ENCODE data around the gene TPT1.
A peak's percentile ranks its signal among the peaks of the same experiment; 100 is the strongest.
"Not testable (repeated sequence)": the region's sequence is repeated elsewhere in the genome, so short reads cannot be mapped to it uniquely, and the experiment has no call there.

Gene TPT1

DNA sequence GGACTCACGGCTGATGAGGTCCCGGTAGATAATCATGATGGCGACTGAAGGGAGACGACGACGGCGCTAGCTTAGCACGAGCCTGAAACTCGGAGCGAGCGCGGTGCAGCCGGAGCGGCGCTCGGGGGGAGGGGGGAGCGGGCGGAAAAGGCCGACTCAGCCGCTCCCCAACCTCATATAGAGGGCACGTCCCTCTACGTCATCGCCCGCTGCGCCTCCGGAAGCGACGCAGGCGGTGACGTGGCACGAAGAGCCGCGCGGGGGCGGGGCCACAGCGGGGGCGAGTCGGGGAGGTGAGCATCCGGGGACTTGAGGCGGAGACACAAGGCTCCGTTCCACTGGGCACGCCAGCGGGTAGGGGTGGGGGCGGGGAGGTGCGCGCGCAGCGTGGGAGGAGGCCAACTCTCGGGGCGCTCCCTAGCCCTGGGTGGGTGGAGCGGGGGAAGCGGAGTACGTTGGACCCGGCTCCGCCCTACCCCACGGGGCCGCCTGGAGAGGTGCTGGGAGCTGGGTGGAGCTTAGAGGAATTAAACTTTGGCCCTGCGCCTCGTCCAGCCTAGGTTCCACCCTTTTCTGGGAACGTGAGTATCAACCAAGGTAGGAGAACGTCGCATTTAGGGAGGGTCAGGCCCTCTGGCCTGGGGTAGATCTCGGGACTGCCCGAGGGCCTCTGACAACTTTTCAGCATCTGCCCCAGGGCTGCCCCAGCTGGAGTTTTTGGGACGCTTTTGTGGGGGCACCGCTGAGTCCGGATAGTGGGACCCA lies at the start of gene TPT1:
Gene TPT1, minus strand, starts transcription at position 150 of the 765 bp plus-strand sequence. Its CDS starts 114 bp downstream, at position 36.
- peak; percentile 99 for DNase-seq (ENCODE audit: low read depth in 2 of 2)

DNA sequence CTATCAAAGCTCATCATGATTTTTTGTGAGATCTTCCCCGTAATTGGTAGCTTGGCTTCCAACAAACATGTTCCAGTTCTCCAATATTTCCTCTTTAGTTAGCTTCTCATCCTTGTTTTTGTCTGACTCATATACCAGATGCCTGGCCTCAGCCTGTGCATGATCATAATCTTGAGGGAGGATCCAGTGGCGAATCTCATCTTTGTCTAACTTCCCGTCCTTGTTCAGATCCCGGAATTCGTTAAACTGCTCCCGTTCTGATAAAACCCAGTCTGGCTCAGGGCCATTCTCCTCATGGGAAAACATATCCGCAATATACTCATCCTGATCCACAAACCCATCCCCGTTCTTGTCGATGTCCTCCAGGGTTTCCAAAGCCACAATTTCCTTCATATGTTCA lies 49.4 kb upstream of the TPT1 start:
- not testable (repeated sequence) for DNase-seq (ENCODE audit: low read depth in 2 of 2)

DNA sequence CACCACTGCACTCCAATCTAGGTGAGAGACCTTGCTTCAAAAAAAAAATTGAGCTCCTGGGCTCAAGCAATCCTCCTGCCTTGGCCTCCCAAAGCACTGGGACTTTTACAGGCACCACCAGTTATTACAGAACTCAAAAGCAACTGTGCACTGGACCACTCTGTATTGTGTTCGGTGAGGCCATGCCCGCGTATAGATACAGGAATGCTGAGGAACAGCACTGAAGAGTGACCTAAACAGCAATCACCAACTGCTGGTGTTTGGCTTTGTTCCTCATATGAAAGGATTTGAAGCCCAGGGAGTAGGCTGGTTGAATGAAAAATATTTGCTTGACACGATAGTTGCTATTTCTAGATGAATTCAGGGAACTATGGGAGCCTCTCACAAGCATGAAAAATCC lies 47.7 kb upstream of the TPT1 start:
- no peak for DNase-seq (ENCODE audit: low read depth in 2 of 2)

GRCh38 chr13:45386892-45387575 lies 46.1 kb upstream of the TPT1 start:
- not testable (repeated sequence) for DNase-seq (ENCODE audit: low read depth in 2 of 2)

DNA sequence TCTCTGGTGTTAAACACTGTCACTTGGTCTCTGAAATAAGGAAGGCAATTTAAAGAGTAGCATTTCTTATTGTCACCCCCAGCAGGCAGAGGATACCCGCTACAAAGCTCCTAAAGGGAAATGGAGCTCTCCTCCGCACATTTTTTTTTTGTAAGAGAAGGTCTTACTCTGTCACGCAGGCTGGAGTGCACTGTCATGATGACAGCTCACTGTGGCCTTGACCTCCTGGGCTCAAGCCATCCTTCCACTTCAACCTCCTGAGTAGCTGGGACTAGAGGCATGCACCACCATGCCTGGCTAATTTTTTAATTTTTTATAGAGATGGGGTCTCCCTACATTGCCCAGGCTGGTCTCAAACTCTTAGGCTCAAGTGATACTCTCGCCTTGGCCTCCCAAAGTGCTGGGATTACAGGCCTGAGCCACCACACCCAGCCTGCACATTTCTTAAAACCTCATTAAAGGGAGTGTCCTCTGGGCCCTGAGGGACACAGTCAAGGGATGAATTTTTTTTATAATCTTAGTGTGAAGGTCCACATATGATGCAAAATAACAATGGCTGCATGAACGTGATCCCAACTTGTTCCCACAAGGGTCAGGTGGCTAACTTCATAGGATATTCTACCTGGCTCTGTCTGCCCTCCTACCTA lies 45.0 kb upstream of the TPT1 start:
- DNase-seq (ENCODE audit: low read depth in 2 of 2): no peak

DNA sequence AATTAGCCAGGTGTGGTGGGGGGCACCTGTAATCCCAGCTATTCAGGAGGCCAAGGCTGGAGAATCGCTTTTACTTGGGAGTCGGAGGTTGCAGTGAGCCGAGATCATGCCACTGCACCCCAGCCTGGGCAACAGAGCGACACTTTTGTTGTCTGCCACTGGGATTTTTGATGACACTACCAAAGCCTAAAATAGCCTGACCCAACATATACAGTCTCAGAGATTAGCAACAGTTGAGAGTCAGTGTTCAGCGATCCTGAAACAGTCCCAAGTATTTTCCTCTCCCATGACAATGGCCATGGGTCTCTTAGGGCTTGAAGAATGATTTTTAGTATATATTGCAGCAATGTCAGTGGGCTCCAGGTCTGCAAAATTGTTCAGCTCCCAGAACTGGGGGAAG lies 44.3 kb upstream of the TPT1 start:
- no peak for DNase-seq (ENCODE audit: low read depth in 2 of 2)

DNA sequence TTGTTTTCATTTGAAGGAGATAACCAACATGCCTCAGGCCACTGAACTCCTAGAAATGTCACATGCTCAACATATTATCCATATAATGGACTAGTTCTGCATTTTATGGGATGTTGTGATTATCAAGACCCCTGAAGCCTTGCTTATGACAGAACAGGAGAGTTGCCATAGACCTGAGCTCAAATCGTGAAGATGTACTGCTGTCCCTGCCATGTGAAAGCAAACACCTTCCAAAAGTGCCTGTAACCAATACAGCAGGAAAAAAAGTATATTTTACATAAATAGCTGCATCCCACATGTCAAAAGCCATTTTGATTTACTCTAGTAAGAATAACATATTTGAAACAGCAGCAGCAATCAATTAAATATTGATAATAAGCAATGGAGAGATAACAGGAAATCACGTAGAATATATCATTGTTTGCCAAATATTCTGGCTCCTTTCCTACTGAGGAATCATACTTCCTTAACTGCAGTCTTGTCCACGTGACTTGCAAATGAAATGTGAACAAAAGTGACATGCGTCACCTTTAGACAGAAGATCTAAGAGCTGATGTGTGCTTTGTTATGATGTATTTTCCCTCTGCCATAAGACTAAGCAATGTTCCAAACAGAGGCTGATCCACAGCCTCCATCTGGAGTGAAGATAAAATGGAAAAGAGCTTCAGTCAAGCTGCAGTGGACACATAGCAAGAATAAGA lies 43.6 kb upstream of the TPT1 start:
- no peak for DNase-seq (ENCODE audit: low read depth in 2 of 2)

DNA sequence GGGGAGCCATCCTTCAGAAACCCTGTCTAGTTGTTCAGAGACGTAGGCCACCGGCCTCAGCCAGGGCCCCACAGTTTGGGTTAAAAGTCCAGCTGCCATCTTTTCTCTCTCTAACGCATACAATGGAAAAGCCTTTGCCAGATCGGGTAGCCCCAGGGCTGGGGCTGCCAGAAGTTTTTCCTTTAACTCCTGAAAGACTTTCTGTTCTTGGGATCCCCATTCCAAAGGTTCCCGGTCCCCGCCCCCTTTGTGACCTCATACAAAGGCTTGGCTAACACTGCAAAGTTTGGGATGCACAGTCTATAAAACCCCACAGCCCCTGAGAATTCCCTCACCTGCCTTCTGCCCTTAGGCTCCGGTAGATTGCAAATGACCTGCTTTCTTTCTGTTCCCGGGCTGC lies 41.8 kb upstream of the TPT1 start:
- not testable (repeated sequence) for DNase-seq (ENCODE audit: low read depth in 2 of 2)

DNA sequence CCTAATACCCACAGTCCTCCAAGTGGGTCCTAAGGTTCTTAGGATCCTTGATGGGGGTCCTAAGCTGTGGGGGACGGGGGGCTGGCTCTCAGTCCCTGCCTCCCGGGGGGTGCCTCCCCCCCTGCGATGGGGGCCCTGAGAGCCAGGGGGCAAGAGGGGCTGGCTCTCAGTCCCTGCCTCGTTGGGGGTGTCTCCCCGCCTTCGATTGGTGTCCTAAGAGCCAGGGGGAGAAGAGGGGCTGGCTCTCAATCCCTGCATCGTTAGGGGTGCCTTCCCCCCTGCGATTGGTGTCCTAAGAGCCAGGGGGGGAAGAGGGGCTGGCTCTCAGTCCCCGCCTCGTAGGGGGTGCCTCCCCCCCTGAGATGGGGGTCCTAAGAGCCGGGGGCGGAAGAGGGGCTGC lies 40.2 kb upstream of the TPT1 start:
- DNase-seq (ENCODE audit: low read depth in 2 of 2): no peak

DNA sequence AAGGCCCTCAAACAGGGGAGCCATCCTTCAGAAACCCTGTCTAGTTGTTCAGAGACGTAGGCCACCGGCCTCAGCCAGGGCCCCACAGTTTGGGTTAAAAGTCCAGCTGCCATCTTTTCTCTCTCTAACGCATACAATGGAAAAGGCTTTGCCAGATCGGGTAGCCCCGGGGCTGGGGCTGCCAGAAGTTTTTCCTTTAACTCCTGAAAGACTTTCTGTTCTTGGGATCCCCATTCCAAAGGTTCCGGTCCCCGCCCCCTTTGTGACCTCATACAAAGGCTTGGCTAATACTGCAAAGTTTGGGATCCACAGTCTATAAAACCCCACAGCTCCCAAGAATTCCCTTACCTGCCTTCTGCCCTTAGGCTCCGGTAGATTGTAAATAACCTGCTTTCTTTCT lies 39.7 kb upstream of the TPT1 start:
- not testable (repeated sequence) for DNase-seq (ENCODE audit: low read depth in 2 of 2)

GRCh38 chr13:45379516-45379915 lies 38.5 kb upstream of the TPT1 start:
- DNase-seq (ENCODE audit: low read depth in 2 of 2): not testable (repeated sequence)

DNA sequence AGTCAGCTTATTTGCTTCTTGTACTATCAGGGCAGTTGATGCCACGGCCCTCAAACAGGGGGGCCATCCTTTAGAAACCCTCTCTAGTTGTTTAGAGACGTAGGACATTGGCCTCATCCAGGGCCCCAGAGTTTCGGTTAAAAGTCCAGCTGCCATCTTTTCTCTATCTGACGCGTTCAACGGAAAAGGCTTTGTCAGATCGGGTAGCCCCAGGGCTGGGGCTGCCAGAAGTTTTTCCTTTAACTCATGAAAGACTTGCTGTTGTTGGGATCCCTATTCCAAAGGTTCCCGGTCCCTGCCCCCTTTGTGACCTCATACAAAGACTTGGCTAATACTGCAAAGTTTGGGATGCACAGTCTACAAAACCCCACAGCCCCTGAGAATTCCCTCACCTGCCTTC lies 37.8 kb upstream of the TPT1 start:
- not testable (repeated sequence) for DNase-seq (ENCODE audit: low read depth in 2 of 2)

DNA sequence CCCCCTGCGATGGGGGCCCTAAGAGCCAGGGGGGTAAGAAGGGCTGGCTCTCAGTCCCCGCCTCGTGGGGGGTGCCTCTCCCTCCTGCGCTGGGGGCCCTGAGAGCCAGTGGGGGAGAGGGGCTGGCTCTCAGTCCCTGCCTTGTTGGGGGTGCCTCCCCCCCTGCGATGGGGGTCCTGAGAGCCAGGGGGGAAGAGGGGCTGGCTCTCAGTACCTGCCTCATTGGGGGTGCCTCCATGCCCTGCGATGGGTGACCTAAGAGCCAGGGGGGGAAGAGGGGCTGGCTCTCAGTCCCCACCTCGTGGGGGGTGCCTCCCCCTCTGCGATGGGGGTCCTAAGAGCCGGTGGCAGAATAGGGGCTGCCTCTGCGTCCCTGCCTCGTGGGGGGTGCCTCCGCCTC lies 36.3 kb upstream of the TPT1 start:
- DNase-seq (ENCODE audit: low read depth in 2 of 2): not testable (repeated sequence)

GRCh38 chr13:45376651-45377050 lies 35.7 kb upstream of the TPT1 start:
- DNase-seq (ENCODE audit: low read depth in 2 of 2): not testable (repeated sequence)

- no peak for DNase-seq (ENCODE audit: low read depth in 2 of 2)
Observed at GRCh38 chr13:45374917-45375316, 33.9 kb upstream of the TPT1 start.

DNA sequence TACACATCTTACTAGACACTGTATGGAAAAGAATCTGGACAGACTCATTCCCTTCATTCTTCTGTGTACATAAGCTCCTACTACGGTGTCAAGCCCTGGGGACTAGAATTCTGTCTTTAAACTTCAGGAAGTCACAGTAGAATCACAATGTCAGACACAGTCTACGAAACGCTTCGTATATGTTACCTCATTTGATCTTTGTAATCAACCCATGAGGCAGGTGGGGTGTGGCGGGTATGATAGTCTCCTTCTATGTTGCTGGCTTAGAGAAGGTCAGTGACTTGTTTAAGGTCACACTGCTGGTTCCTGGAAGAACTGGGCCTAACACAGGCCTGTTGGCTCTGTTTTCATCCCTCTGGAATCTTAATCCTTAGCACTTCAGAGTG lies 32.2 kb upstream of the TPT1 start:
- no peak for DNase-seq (ENCODE audit: low read depth in 2 of 2)

- no peak for DNase-seq (ENCODE audit: low read depth in 2 of 2)
Observed at GRCh38 chr13:45372189-45373161, 31.5 kb upstream of the TPT1 start.

DNA sequence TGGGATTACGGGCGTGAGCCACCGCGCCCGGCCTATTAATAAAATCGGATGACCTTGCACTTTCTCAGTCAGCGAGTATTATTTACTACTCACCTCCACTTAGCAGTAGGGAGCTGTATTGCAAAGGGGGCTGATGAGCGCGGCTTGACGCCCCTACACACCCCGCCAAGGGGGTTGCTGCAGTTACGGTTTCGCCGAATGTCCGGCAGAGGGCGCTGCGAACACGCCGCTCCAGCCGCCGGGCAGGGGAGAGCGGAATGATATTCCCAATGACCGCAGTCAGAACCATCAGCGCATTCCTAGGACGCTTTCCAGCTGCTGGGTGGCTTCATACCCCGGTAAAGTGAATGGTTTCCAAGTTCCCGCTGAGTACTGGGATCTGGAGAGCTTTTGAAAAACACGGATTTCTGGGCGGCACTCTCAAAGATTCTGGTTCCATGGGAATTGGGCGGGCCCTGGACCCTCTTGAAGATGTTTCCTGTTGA lies 30.0 kb upstream of the TPT1 start:
- peak; percentile 42 to 44 for DNase-seq (ENCODE audit: low read depth in 2 of 2)

GRCh38 chr13:45369116-45369515 lies 28.1 kb upstream of the TPT1 start:
- DNase-seq (ENCODE audit: low read depth in 2 of 2): no peak

DNA sequence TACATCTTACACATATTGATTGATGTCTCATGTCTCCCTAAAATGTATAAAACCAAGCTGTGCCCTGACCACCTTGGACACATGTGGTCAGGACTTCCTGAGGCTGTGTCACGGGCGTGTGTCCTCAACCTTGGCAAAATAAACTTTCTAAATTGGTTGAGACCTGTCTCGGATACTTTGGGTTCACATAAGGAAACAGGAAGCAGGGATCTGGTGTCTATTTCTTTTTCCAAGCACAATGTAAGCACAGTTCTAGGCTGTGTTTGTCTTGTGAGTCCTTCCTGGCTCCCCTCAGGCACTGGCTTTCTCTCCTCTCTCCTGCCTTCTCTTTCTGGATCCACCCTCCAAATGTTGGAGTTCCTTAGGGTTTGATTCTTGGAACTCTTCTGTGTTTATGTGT lies 27.6 kb upstream of the TPT1 start:
- no peak for DNase-seq (ENCODE audit: low read depth in 2 of 2)

DNA sequence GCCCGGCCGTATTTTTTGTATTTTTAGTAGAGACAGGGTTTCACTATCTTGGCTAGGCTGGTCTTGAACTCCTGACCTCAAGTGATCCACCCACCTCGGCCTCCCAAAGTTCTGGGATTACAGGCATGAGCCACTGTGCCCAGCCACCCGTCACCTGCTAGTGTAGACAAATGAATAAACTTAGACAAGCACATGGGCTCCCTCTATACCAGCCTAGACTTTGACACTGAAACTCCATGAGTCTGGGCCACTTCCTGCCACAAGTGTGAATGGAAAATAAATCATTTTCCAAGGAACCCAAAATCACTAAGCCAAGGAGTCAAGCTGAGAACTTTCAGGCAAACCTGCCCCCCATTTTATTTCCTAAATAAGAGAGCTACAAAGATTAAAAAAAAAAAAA lies 27.0 kb upstream of the TPT1 start:
- DNase-seq (ENCODE audit: low read depth in 2 of 2): no peak
